Thyroid gland (tissue), 4 donors: ENCODE measurements around the gene ADARB2. TPM values are rescaled to one million over a fixed set of nuclear protein-coding genes. Genes with fewer than 3 reads are reported as not detected.

Experiments used
- DNase-seq, 2 donors: peaks; one replicate each; pipeline ENCODE4 v3.0.0-alpha.2; 2019
- H3K27ac ChIP-seq, 3 donors: fragments of 200-600 bp; sonication (generic); 1 replicate in 2 of 3; 2 replicates in 1 of 3; pipeline ENCODE4 v1.5.1; 2016 to 2019; ENCODE audit warnings: mild to moderate bottlenecking in 1 of 3, moderate library complexity in 1 of 3
- H3K27me3 ChIP-seq: fragments of 200-600 bp; sonication (generic); one replicate; pipeline ENCODE4 v1.5.1; 2019
- H3K36me3 ChIP-seq, 2 donors: fragments of 200-600 bp; sonication (generic); one replicate each; pipeline ENCODE4 v1.5.1; 2016 to 2019
- H3K4me1 ChIP-seq, 2 donors: fragments of 200-600 bp; sonication (generic); one replicate each; pipeline ENCODE4 v1.5.1; 2017 to 2019
- H3K4me3 ChIP-seq, 3 donors: fragments of 200-600 bp; sonication (generic); replicated peaks in 1 of 3; 1 replicate in 2 of 3; 2 replicates in 1 of 3; pipeline ENCODE4 v1.5.1; 2016; ENCODE audit warnings: mild to moderate bottlenecking in 1 of 3
- H3K9me3 ChIP-seq: fragments of 200-600 bp; sonication (generic); one replicate; pipeline ENCODE4 v1.5.1; 2017
- CTCF ChIP-seq, 6 experiments: fragments of 200-600 bp in 3 of 6; fragments of 450-650 bp in 3 of 6; sonication (generic) in 3 of 6; IDR thresholded peaks; one replicate each; pipeline ENCODE4 v1.5.1; 2016 to 2019; ENCODE audit warnings: antibody characterized with exemption in 6 of 6, mild to moderate bottlenecking in 2 of 6, inconsistent platforms in 1 of 6, moderate library complexity in 1 of 6
- POLR2A ChIP-seq, 2 donors: fragments of 450-650 bp; IDR thresholded peaks; one replicate each; pipeline ENCODE4 v1.6.1; 2017; ENCODE audit warnings: antibody characterized with exemption in 2 of 2, mild to moderate bottlenecking in 2 of 2, moderate library complexity in 1 of 2
- WGBS, 2 donors: methylation state at CpG; one replicate each; pipeline ENCODE4 v1.1.5; 2017; 5-methylcytosine and 5-hydroxymethylcytosine counted together
- intact Hi-C: fragments of 100-400 bp; cut with DNase I; formaldehyde crosslinking; loops from one replicate; pipeline ENCODE4 v1.15.1; 2023
- total RNA-seq, 4 donors: library from RNA; depleted of rRNA; stranded (reverse); fragments of >200 nt; gene quantifications; one replicate each; pipeline ENCODE4 v1.2.3, GENCODE V29; 2016

The ADARB2 gene
- total RNA-seq, 4 donors from 2014 or later = 0.08 to 0.15 TPM; not detected in 2

- H3K4me3 ChIP-seq = no peak overlapping the region
Observed at GRCh38 chr10:1563028-1563427, 174.3 kb downstream of the ADARB2 start.

GRCh38 chr10:1561731-1562337 lies 175.5 kb downstream of the ADARB2 start:
- Histone ChIP-seq H3K4me3 (no peak overlapping the region), H3K27me3 (no peaks in the 10 kb centered on the region), H3K36me3 (no peaks in the 10 kb centered on the region), H3K9me3 (no peaks in the 10 kb centered on the region), H3K27ac (no peak overlapping the region), H3K4me1 (no peaks in the 10 kb centered on the region)
- no peak for DNase-seq
- TF ChIP-seq CTCF (IDR thresholded peaks at IDR 0.05) (no peak), POLR2A (IDR thresholded peaks at IDR 0.05) (no peak)
- 76 to 79% methylated on average over 19 of the region's 19 CpGs for WGBS, 2 donors
- intact Hi-C loops = no loop called here

More at GRCh38 chr10:1563028-1563427, 174.3 kb downstream of the ADARB2 start:
- Histone ChIP-seq H3K27ac (no peak overlapping the region), H3K9me3 (no peaks in the 10 kb centered on the region), H3K4me1 (no peaks in the 10 kb centered on the region), H3K36me3 (no peaks in the 10 kb centered on the region), H3K27me3 (no peaks in the 10 kb centered on the region)
- no peak for DNase-seq
- 86% methylated on average over 12 to 13 of the region's 13 CpGs for WGBS, 2 donors
- intact Hi-C loops = no loop called here
- no peak for TF ChIP-seq POLR2A (IDR thresholded peaks at IDR 0.05)
- TF ChIP-seq CTCF (IDR thresholded peaks at IDR 0.05) = no peak

- H3K36me3 ChIP-seq = no peaks in the 10 kb centered on the region
- no peaks in the 10 kb centered on the region for H3K9me3 ChIP-seq
- intact Hi-C loops = no loop called here
- H3K4me3 ChIP-seq = no peak overlapping the region
- H3K27me3 ChIP-seq = no peaks in the 10 kb centered on the region
- no peak overlapping the region for H3K27ac ChIP-seq
- no peak for TF ChIP-seq POLR2A (IDR thresholded peaks at IDR 0.05)
- no peak for TF ChIP-seq CTCF (IDR thresholded peaks at IDR 0.05)
- no peaks in the 10 kb centered on the region for H3K4me1 ChIP-seq
- DNase-seq = no peak
- WGBS, 2 donors = 55 to 75% methylated on average over 15 to 16 of the region's 16 CpGs
Observed at GRCh38 chr10:1560535-1561192, 176.7 kb downstream of the ADARB2 start.

- intact Hi-C loops = no loop called here
- H3K4me1 ChIP-seq = no peaks in the 10 kb centered on the region
- H3K36me3 ChIP-seq = no peaks in the 10 kb centered on the region
- 52 to 63% methylated on average over 11 of the region's 11 CpGs for WGBS, 2 donors
- no peak for DNase-seq
- no peak overlapping the region for H3K27ac ChIP-seq
- no peaks in the 10 kb centered on the region for H3K9me3 ChIP-seq
- H3K4me3 ChIP-seq = no peak overlapping the region
- no peaks in the 10 kb centered on the region for H3K27me3 ChIP-seq
- TF ChIP-seq CTCF (IDR thresholded peaks at IDR 0.05) (no peak), POLR2A (IDR thresholded peaks at IDR 0.05) (no peak)
Observed at GRCh38 chr10:1559761-1560160, 177.6 kb downstream of the ADARB2 start.

- no peak overlapping the region for H3K27ac ChIP-seq
- H3K27me3 ChIP-seq = no peaks in the 10 kb centered on the region
- TF ChIP-seq CTCF (IDR thresholded peaks at IDR 0.05) = no peak
- H3K36me3 ChIP-seq = no peaks in the 10 kb centered on the region
- no peaks in the 10 kb centered on the region for H3K4me1 ChIP-seq
- H3K9me3 ChIP-seq = no peaks in the 10 kb centered on the region
- 49 to 58% methylated on average over 14 of the region's 14 CpGs for WGBS, 2 donors
- H3K4me3 ChIP-seq = no peak overlapping the region
- intact Hi-C loops = no loop called here
- DNase-seq = no peak
Observed at GRCh38 chr10:1559311-1559710, 178.0 kb downstream of the ADARB2 start.
